Adipose tissue (tissue), 3 donors: ENCODE data around the gene HORMAD2. TPM values are rescaled to one million over a fixed set of nuclear protein-coding genes. Genes with fewer than 3 reads are reported as not detected.
A peak's percentile ranks its signal among the peaks of the same experiment; 100 is the strongest.
"Not testable (repeated sequence)": the region's sequence is repeated elsewhere in the genome, so short reads cannot be mapped to it uniquely, and the experiment has no call there.

ENCODE experiments used
- H3K27ac ChIP-seq: one replicate; pipeline ENCODE4 v1.5.1; 2013; ENCODE audit warnings: low read depth, low read length
- WGBS, 3 donors: extraction: QIAGEN DNeasy Blood & Tissue Kit; methylation state at CpG; one replicate each; pipeline ENCODE4 v1.1.7; 2013; 5-methylcytosine and 5-hydroxymethylcytosine counted together
- polyA plus RNA-seq, 3 donors: library from polyadenylated mRNA; stranded (reverse); fragments of 200-250 nt; gene quantifications; one replicate each; pipeline ENCODE4 v1.2.3, GENCODE V29; 2013
- donor health status: healthy with polysubstance abuse.
- donor health status: Bipolar disorder and iron deficiency.
- donor health status: healthy.

Gene HORMAD2
- polyA plus RNA-seq, 3 donors: 0.03 to 0.22 TPM; not detected in 1

GRCh38 chr22:30196141-30196879 lies 116.0 kb downstream of the HORMAD2 start:
- WGBS, 3 donors: 4 to 18% (median 10%) methylated on average over 11 of the region's 11 CpGs
- peak overlapping the region; percentile 92 for H3K27ac ChIP-seq

DNA sequence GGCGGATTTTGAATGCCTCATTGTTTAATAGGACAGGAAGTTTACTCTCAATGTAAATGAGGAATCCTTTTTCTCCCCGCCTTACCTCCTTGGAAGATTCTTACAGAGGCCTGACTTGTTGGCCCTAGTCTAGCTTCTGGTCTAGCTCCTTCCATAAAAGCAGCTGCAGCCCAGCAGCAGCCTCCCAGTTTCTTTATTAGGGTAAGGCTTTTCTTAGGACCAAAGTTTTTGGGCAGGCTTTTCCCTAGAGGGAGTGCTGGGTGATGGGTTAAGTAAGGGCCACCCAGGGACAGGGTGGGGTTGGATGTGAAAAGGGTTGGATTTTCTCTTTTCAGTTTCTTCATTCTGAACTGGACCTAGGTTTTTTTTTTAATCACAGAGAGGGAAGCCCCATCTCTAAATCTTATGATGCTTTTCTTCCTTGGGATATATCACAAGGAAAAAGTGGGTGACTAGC lies 116.6 kb downstream of the HORMAD2 start:
- peak overlapping the region; percentile 92 for H3K27ac ChIP-seq
- 17 to 59% (median 22%) methylated on average over 2 of the region's 2 CpGs for WGBS, 3 donors

- H3K27ac ChIP-seq: no peak overlapping the region
Measured at GRCh38 chr22:30197389-30197788, 117.1 kb downstream of the HORMAD2 start.

GRCh38 chr22:30198152-30198825 lies 118.0 kb downstream of the HORMAD2 start:
- 86 to 95% (median 86%) methylated on average over 5 of the region's 5 CpGs for WGBS, 3 donors
- no peak overlapping the region for H3K27ac ChIP-seq

DNA sequence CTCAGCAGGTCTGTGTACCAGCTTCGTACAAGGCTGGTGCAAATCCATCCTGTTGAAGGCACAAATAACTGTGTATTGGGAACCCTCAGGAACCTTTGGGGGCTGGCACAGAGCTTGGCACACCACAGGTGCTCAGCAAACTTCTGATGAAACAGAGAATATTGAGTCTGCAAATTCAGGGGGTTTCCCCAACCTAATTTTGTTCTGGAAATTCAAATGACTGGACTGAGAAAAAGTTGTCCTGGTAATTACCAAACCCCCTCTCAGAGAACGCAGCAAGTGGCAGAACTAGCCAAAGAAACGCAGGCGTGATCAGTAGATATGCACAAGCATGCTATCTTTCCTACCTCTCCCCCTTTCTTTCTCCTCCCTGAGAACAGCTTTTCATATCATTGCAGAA lies 118.7 kb downstream of the HORMAD2 start:
- no peak overlapping the region for H3K27ac ChIP-seq
- WGBS, 3 donors: 91 to 92% (median 92%) methylated on average over 4 of the region's 4 CpGs

DNA sequence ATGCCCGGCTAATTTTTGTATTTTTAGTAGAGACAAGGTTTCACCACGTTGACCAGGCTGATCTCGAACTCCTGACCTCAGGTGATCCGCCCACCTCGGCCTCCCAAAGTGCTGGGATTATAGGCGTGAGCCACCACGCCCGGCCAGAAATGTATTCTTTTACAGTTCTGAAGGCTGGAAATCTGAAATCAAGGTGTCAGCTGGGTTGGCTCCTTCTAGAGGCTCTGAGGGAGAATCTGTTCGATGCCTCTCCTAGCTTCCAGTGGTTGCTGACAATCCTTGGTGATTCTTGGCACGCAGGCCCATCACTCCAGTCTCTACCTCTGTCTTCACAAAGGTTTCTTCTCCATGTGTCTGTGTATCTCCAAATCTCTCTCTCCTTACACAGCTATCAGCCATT lies 120.6 kb downstream of the HORMAD2 start:
- H3K27ac ChIP-seq: not testable (repeated sequence)
- 92 to 95% (median 94%) methylated on average over 10 of the region's 10 CpGs for WGBS, 3 donors

DNA sequence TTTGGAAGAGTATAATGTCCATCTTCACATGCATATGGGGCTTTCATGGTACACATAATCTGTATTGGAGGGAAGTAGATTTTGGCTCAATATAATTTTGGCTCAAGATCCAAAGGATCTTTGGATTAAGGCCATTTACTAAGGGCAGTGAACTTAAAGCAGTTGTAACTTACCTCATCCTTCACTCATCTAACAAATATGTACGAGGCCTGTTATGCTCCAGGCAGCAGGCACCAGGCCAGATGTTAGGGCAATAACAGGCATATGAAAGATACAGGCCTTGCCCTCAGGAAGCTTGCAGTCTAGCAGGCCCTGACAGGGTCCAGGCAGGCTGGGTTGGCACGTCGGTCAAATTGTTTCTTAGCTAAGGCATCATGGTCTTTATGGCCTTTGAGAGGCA lies 121.7 kb downstream of the HORMAD2 start:
- 73 to 91% (median 82%) methylated on average over 3 of the region's 3 CpGs for WGBS, 3 donors
- H3K27ac ChIP-seq: no peak overlapping the region

DNA sequence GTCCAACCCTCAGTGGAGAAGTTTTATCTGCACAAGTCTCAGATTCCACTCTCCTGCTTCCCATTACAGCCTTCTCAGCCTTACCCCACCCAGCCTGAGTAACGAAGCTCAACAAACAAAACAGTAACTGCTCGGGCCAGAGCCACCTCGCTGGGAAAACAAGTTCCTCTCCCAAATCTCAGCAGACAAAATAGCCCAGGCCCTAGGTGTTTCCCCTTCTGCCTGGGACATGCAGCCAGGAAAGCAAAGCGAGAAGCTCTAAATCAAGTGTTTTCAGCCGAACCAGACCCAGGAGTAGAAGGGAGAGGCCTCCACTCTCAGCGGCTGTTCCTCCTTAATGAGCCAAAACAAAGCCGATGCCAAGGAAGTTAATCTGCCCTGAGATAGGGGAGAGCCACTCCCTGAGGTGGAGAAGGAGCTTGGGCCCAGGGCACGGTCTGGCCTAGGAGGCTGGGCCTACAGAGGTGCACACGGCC lies 122.3 kb downstream of the HORMAD2 start:
- no peak overlapping the region for H3K27ac ChIP-seq
- 30 to 52% (median 39%) methylated on average over 9 of the region's 9 CpGs for WGBS, 3 donors

DNA sequence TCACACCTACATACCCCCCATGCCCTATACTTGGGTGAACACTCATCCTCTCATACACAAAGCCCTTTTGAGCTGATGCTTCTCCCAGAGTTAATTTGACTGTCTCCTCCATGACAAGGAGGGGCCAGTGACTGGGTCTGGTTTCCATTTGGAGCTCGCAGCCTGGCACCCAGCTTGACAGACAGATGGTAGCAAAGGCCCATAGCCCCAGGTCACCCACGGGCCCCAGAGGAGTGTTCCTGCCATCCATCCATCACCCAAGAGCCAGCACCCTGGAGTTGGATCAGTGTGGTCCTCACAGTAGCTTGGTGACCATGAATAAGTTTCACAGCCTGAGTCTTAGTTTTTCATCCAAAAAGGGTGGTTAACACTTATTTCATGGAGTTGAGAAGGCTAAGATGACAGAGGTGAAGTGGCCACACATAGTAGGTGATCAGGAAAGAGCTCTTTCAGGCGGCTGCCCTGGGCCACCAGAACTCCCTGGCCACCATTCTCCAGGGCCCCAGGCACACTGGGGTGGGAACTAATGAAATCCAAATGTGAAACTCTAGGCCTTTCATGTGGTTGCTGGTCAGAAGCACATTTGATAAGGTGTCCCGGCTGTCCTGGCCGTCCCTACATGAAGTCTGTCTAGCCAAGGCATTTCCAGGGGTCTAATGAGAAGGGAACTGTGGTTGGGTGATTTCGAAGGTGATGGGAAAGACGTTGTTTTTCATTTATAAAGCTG lies 123.9 kb downstream of the HORMAD2 start:
- WGBS, 3 donors: 70 to 71% (median 70%) methylated on average over 7 of the region's 7 CpGs
- no peak overlapping the region for H3K27ac ChIP-seq

GRCh38 chr22:30204742-30205111 lies 124.5 kb downstream of the HORMAD2 start:
- WGBS, 3 donors: 45 to 70% (median 47%) methylated on average over 10 of the region's 10 CpGs
- H3K27ac ChIP-seq: peak overlapping the region; percentile 63

DNA sequence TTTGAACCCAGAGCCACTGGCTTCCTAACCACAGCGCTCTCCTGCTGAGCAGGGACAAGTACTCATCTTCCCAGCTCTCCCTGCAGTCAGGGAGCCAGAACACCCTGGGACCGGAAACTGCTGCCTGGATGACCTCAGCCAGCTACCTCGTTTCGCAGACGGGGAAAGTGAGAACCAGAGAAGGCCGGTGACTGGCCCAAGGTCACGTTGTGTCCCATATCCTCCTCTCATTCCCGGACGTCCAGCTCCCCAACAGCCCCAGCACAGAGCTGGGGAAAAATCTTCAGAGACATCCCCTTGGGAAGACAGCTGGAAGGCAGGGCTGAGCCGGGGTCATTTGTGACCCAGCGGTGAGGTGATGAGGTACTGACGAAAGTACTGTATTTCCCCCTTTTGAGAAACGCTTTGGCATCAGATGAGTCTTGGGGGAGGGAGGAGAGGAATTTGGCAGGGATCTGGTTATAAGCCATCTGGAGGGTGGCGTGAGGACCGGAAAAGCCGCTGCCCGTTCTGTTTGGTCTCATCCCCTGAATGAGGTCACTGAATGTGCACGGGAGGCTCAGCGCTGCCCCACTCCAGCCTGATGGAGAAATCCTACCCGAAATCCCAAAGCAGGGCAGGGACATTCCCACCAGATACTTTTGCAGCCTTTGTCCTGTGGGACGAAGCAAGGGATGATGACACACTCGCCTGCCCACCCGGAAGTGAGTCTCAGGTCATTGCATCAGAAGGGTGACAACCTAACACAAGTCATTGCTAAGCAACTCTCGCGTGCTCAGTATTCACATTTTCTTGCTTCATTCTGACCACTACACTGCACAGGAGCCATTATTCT lies 125.2 kb downstream of the HORMAD2 start:
- 34 to 65% (median 41%) methylated on average over 25 of the region's 25 CpGs for WGBS, 3 donors
- peak overlapping the region; percentile 63 for H3K27ac ChIP-seq

DNA sequence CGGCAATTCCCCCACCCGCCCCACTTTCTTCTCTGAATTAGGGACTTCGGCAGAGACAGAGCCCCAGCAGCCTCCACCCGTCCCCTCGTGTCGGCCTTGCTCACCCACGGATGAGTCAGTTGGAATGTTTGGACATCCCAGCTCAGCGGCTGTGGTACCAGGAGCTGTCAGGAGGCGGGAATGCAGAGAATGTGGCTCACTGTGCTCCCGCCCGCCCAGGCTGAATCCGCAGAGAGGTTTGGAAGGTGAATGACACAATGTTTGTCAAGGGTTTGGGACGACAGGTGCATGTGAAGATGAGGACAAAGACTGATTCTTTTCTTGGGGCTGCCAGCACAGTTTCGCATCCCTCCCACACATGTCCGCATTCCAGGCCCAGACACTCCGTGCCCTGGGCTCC lies 126.7 kb downstream of the HORMAD2 start:
- no peak overlapping the region for H3K27ac ChIP-seq
- 55 to 61% (median 58%) methylated on average over 16 of the region's 16 CpGs for WGBS, 3 donors

- H3K27ac ChIP-seq: peak overlapping the region; percentile 6
- 45 to 61% (median 52%) methylated on average over 26 of the region's 26 CpGs for WGBS, 3 donors
Measured at GRCh38 chr22:30208631-30209603, 128.7 kb downstream of the HORMAD2 start.

GRCh38 chr22:30209642-30210041 lies 129.4 kb downstream of the HORMAD2 start:
- 91 to 97% (median 96%) methylated on average over 6 of the region's 6 CpGs for WGBS, 3 donors
- no peak overlapping the region for H3K27ac ChIP-seq

DNA sequence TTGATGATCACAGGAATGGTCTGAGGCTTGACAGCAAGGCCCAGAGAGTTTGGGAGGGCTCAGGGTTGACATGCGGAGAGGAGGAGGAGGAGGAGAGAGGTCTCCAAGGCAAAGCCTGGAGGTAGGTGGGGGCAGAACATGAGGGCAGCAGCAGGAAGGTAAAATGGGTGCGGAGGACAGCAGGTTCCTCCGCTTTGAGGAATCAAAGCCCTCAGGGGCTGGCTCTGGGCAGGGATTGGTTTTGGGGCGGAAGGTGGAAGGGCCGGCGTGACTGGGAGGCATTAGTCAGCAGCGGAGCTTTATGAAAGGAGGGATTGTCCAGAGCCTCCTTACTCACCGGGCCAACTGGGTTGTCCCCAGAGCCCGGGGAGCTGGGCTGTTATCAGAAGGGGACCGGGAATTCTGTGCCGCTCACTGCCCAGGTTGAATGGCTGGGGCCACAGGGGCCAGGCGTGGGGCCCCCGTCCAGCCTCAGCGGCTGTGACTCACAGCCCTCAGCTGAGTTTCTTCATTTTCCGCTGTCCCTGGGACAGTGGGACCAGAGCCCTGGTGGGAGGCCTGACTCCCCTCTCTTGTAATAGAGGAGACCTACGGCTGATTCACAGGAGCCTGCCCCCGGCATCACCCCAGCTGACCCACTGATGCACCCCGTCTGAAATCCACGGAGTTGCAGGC lies 130.1 kb downstream of the HORMAD2 start:
- WGBS, 3 donors: 55 to 85% (median 79%) methylated on average over 19 of the region's 19 CpGs
- no peak overlapping the region for H3K27ac ChIP-seq

- no peak overlapping the region for H3K27ac ChIP-seq
- 86 to 94% (median 92%) methylated on average over 18 of the region's 18 CpGs for WGBS, 3 donors
Measured at GRCh38 chr22:30211124-30211820, 131.0 kb downstream of the HORMAD2 start.
